GM19463 (cell line): ENCODE data around the gene LENG1.
A peak's percentile ranks its signal among the peaks of the same experiment; 100 is the strongest.

Source experiments
- ATAC-seq: cut with Tn5 transposase; IDR thresholded peaks from one replicate; pipeline ENCODE4 v1.9.1; 2021; ENCODE audit warnings: mild to moderate bottlenecking, moderate library complexity; ENCODE audit not compliant: unreplicated experiment

The LENG1 gene

GRCh38 chr19:54115109-54116063 is 44.1 kb downstream of the LENG1 start, which contains the start of the genes PRPF31 and TFPT:
Gene PRPF31 (plus strand): TSS chr19:54115754. CDS start chr19:54118279, 2,525 bp downstream.
Gene TFPT (minus strand): TSS chr19:54115657. CDS start chr19:54115269, 388 bp downstream.
- peak; percentile 85 for ATAC-seq

- no peak for ATAC-seq
These were observed 45.0 kb downstream of the LENG1 start for GRCh38 chr19:54114340-54115108.

GRCh38 chr19:54109651-54110050 is 49.9 kb downstream of the LENG1 start:
- no peak for ATAC-seq

- ATAC-seq: no peak
These were observed 51.0 kb downstream of the LENG1 start for GRCh38 chr19:54108496-54108895.

GRCh38 chr19:54107876-54108490 is 51.5 kb downstream of the LENG1 start:
- ATAC-seq: no peak

GRCh38 chr19:54106716-54107115 is 52.8 kb downstream of the LENG1 start:
- no peak for ATAC-seq

- no peak for ATAC-seq
These were observed 53.7 kb downstream of the LENG1 start for GRCh38 chr19:54105796-54106195.
